ENCODE data around the gene PPP2R3A. TPM values are rescaled to one million over a fixed set of nuclear protein-coding genes. Genes with fewer than 3 reads are reported as not detected.
"Not testable (repeated sequence)": the region's sequence is repeated elsewhere in the genome, so short reads cannot be mapped to it uniquely, and the experiment has no call there.

PPP2R3A gene
- total RNA-seq, 6 donors from 2014 or later, result 5.5 to 35.6 (median 11.0) TPM

DNA sequence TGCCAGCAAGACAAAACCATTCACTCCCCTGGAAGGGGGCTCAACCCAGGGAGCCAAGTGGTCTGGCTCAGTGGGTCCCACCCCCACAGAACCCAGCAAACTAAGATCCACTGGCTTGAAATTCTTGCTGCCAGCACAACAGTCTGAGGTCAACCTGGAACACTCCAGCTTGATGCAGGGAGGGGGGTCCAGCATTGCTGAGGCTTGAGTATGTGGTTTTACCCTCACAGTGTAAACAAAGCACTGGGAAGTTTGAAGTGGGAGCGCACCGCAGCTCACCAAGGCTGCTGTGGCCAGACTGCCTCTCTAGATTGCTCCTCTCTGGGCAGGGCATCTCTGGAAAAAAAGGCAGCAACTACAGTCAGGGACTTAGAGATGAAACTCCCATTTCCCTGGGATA is 148.9 kb downstream of the PPP2R3A start:
- TF ChIP-seq POLR2AphosphoS5 (IDR thresholded peaks at IDR 0.05), result no peak
- no peak for TF ChIP-seq POLR2A (IDR thresholded peaks at IDR 0.05)
- TF ChIP-seq EP300 (IDR thresholded peaks at IDR 0.05), result no peak
- TF ChIP-seq, protein P1, sequence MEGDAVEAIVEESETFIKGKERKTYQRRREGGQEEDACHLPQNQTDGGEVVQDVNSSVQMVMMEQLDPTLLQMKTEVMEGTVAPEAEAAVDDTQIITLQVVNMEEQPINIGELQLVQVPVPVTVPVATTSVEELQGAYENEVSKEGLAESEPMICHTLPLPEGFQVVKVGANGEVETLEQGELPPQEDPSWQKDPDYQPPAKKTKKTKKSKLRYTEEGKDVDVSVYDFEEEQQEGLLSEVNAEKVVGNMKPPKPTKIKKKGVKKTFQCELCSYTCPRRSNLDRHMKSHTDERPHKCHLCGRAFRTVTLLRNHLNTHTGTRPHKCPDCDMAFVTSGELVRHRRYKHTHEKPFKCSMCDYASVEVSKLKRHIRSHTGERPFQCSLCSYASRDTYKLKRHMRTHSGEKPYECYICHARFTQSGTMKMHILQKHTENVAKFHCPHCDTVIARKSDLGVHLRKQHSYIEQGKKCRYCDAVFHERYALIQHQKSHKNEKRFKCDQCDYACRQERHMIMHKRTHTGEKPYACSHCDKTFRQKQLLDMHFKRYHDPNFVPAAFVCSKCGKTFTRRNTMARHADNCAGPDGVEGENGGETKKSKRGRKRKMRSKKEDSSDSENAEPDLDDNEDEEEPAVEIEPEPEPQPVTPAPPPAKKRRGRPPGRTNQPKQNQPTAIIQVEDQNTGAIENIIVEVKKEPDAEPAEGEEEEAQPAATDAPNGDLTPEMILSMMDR (IDR thresholded peaks at IDR 0.05), result no peak
- Histone ChIP-seq H3K9me3 (no peaks in the 10 kb centered on the region), H3K4me1 (peaks cover 0 to 5% (median 0%) of the 10 kb centered on the region in 4 donors), H3K27ac (no peak overlapping the region), H3K36me3 (no peaks in the 10 kb centered on the region), H3K27me3 (no peaks in the 10 kb centered on the region), H3K4me3 (no peak overlapping the region)
- ATAC-seq (ENCODE audit: low FRiP score in 2 of 2), result peak in 1 of 2 donors; percentile 87
- 72% methylated on average over 2 of the region's 2 CpGs; no CpG with 5 or more reads in 1 of the 2 donors for WGBS, 2 donors
- peak in 1 of 2 donors; percentile 63 for DNase-seq

DNA sequence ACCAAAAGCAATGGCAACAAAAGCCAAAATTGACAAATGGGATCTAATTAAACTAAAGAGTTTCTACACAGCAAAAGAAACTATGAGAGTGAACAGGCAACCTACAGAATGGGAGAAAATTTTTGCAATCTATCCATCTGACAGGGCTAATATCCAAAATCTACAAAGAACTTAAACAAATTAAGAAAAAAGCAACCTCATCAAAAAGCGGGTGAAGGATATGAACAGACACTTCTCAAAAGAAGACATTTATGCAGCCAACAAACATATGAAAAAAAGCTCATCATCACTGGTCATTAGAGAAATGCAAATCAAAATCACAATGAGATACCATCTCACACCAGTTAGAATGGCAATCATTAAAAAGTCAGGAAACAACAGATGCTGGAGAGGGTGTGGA is 153.8 kb downstream of the PPP2R3A start:
- not testable (repeated sequence) for ATAC-seq (ENCODE audit: low FRiP score in 2 of 2); H3K4me3 ChIP-seq; H3K36me3 ChIP-seq; H3K27ac ChIP-seq; H3K9me3 ChIP-seq; H3K27me3 ChIP-seq; DNase-seq; H3K4me1 ChIP-seq
- WGBS, 2 donors, result 95 to 100% methylated on average over 1 of the region's 1 CpG

DNA sequence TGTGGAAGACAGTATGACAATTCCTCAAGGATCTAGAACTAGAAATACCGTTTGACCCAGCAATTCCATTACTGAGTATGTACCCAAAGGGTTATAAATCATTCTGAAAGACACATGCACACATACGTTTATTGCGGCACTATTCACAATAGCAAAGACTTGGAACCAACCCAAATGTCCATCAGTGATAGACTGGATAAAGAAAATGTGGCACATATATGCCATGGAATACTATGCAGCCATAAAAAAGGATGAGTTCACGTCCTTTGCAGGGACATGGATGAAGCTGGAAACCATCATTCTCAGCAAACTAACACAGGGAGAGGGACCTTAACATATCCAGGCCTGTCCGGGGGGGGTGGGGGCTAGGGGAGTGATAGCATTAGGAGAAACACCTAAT is 154.3 kb downstream of the PPP2R3A start:
- H3K9me3 ChIP-seq; DNase-seq; H3K36me3 ChIP-seq; H3K27ac ChIP-seq; H3K27me3 ChIP-seq; H3K4me1 ChIP-seq; ATAC-seq (ENCODE audit: low FRiP score in 2 of 2); H3K4me3 ChIP-seq: not testable (repeated sequence)
- 91 to 96% methylated on average over 5 of the region's 5 CpGs for WGBS, 2 donors

DNA sequence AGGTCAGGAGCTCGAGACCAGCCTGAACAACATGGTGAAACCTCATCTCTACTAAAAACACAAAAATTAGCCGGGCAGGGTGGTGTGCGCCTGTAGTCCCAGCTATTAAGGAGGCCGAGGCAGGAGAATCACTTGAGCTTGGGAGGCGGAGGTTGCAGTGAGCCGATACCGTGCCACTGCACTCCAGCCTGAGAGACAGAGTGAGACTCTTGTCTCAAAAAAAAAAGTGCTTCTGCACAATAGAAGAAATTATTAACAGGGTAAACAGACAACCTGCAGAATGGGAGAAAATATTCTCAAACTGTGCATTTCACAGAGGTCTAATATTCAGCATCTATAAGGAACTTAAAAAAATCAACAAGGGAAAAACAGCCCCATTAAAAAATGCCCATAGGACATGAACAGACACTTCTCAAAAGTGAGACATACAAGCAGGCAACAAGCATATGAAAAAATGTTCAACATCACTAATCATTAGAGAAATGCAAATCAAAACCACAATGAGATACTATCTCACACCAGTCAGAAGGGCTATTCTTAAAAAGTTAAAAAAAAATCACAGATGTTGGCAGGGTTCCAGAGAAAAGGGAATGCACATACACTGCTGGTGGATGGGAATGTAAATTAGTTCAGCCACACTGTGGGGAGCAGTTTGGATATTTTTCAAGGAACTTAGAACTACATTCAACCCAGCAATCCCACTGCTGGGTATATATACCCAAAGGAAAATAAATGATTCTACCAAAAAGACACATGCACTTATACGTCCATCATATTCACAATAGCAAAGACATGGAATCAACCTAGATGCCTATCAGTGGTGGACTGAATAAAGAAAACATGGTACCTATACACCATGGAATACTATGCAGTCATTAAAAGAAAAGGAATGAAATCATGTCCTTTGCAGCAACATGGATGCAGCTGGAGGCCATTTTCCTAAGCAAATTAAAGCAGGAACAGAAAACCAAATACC is 155.1 kb downstream of the PPP2R3A start:
- DNase-seq (no peak), ATAC-seq (ENCODE audit: low FRiP score in 2 of 2) (no peak)
- H3K27ac ChIP-seq, result no peak overlapping the region
- H3K4me3 ChIP-seq, result no peak overlapping the region
- 97% methylated on average over 8 of the region's 8 CpGs for WGBS, 2 donors
- TF ChIP-seq EP300 (IDR thresholded peaks at IDR 0.05) (no peak), POLR2AphosphoS5 (IDR thresholded peaks at IDR 0.05) (no peak), POLR2A (IDR thresholded peaks at IDR 0.05) (no peak)
- TF ChIP-seq, protein P1 (IDR thresholded peaks at IDR 0.05), result no peak
- H3K4me1 ChIP-seq, result no peaks in the 10 kb centered on the region
- H3K36me3 ChIP-seq, result no peaks in the 10 kb centered on the region
- no peaks in the 10 kb centered on the region for H3K27me3 ChIP-seq
- H3K9me3 ChIP-seq, result no peaks in the 10 kb centered on the region

DNA sequence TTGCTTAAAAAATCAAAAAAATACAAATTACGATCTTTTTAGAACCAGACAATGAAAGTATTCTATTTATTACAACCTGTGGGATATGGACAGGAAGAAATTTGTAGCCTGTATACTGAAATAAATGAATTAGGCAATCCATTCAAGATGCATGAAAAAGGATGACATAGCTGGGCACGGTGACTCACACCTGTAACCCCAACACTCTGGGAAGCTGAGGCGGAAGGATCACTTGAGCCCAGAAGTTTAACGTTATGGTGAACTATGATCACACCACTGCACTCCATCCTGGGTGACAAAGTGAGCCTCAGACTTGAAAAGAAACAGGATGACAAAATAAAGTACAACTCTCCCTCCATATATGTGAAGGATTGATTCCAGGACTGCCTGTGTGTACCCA is 156.5 kb downstream of the PPP2R3A start:
- TF ChIP-seq EP300 (IDR thresholded peaks at IDR 0.05), result no peak
- TF ChIP-seq, protein P1 (IDR thresholded peaks at IDR 0.05), result no peak
- DNase-seq (no peak), ATAC-seq (ENCODE audit: low FRiP score in 2 of 2) (no peak)
- 87 to 93% methylated on average over 4 of the region's 4 CpGs for WGBS, 2 donors
- Histone ChIP-seq H3K4me3 (no peak overlapping the region), H3K36me3 (no peaks in the 10 kb centered on the region), H3K9me3 (no peaks in the 10 kb centered on the region), H3K27me3 (no peaks in the 10 kb centered on the region), H3K4me1 (no peaks in the 10 kb centered on the region), H3K27ac (no peak overlapping the region)

DNA sequence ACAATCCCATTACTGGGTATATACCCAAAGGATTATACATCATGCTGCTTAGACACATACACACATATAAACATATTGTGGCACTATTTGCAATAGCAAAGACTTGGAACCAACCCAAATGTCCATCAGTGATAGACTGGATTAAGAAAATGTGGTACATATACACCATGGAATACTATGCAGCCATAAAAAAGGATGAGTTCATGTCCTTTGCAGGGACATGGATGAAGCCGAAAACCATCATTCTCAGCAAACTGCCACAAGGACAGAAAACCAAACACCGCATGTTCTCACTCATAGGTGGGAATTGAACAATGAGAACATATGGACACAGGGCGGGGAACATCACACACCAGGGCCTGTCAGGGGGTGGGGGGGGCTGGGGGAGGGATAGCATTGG is 166.1 kb downstream of the PPP2R3A start:
- not testable (repeated sequence) for H3K27ac ChIP-seq; ATAC-seq (ENCODE audit: low FRiP score in 2 of 2); H3K27me3 ChIP-seq; H3K4me1 ChIP-seq; H3K9me3 ChIP-seq; DNase-seq; H3K36me3 ChIP-seq; H3K4me3 ChIP-seq
- WGBS, 2 donors, result 92 to 94% methylated on average over 3 of the region's 3 CpGs
